Prostate gland (tissue), 2 donors: Measurements from ENCODE around the gene CELSR2.

Source experiments
- CTCF ChIP-seq, 4 experiments: fragments of 200-600 bp in 2 of 4; fragments of 450-650 bp in 2 of 4; sonication (generic) in 2 of 4; IDR thresholded peaks; 1 replicate in 3 of 4; 2 replicates in 1 of 4; pipeline ENCODE4 v1.5.1; 2016 to 2019; ENCODE audit warnings: antibody characterized with exemption in 4 of 4, mild to moderate bottlenecking in 2 of 4, moderate library complexity in 2 of 4
- POLR2AphosphoS5 ChIP-seq: sonication (generic); formaldehyde crosslinking; IDR thresholded peaks from one replicate; pipeline ENCODE4 v1.6.1; 2017; ENCODE audit warnings: antibody characterized with exemption

DNA sequence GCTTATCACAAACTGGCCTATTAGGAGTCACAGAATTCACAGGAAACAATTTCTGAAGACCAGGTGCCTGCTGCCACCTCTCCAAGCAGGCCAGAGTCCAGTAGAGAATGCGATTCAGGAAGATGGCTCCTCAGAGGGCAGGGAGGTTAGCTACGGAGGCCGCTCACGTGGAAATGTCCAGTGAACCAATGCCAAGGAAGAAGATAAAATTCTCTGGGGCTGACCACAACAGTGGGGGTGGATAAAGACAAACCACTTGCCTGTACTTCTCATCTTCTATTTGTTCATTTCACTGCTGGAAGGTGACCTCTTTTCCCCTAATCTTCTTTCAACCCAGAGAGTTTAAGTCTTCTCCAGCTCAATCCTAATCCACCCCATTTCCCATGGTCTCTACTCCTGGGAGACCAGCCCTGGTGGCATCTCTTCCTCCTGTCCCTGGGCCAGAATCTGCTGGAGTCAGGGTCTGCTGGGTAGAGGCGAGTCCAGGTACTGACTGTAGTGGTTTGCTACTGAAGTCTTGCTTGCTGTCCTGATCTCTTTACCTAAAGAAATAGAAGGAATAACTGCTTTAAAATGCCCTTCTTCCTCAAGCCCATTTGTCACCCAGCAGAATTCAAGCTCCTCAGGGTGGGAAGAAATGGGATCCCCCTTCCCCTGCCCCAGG is 30.4 kb downstream of the CELSR2 start:
- TF ChIP-seq CTCF (IDR thresholded peaks at IDR 0.05), result no peak
- no peak for TF ChIP-seq POLR2AphosphoS5
